D341Med (cell line): Measurements from ENCODE around the gene MRTFB.

Source experiments
- DNase-seq: peaks from one replicate; pipeline ENCODE4 v3.0.0; 2012; ENCODE audit warnings: low spot score

The MRTFB gene

DNA sequence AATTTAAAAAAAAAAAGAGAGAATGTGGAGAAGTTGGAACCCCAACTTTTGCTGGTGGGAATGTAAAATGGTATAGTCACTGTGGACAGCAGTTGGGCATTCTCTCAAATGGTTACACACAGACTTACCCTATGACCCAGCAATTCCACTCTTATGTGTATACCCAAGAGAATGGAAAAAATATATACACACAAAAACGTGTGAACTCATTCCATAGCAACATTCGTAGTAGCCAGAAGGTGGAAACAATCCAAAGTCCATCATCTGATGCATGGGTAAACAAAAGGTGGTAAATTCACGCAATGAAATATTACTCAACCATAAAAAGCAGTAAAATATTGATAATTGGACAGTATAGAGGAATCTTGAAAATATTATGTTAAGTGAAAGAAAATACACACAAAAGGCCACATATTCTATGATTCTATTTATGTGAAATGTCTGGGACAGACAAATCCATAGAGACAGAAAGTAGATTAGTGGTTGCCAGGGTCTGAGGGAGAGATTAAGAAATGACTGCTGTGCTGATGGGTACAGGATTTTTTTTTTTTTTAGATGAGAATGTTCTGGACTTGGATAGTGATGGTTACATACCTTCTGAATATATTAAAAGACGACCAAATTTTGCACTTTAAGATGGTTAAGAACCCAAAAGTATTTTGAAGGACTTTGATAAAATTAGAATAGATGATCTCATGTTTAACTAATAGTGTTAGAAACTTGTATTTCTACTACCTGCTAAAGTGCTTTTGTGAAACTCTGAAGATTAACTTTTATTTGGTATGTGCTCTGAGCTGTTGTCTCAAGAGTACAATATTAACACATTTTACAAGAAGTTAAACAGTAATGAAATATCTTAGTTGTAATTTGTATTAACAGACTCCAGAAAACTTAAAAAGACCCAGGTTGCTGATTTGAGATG lies 60.9 kb downstream of the MRTFB start:
- no peak for DNase-seq

DNA sequence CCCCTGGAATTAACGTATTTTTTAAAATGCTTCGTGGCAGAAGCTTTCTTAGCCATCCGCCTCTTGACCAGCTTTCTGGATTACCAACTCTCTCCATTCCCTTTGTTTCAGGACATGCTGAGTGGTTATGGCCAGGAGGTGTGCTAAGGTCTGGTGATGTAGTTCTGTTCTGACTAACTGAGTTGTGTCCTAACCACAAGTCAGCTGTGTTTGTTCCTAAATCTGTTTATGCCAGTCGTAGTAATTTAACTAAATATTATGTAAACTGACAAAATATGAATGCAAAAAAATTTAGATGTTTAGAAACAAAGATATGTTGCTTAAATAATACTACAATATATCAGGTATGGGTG lies 61.6 kb downstream of the MRTFB start:
- DNase-seq = no peak

DNA sequence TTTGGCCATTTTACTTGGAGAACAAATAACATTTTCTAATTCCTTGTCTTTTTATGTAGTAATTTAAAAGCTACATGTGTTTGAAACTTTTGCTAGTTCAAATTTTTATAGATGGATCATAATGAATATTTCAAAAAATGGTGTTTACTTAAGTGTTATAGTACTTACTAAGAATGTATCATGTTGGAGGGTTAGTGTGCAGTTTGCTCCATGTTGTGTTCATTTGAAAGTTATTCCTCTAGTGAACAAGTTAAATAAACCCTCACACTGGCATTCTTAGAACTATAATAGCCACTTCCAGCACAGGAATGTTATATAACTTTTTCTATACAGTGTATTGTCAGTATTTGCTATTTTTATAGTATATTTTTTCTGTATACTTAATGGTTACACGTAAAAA lies 62.8 kb downstream of the MRTFB start:
- no peak for DNase-seq

- DNase-seq = no peak
Measured at GRCh38 chr16:14135704-14136103, 64.6 kb downstream of the MRTFB start.

DNA sequence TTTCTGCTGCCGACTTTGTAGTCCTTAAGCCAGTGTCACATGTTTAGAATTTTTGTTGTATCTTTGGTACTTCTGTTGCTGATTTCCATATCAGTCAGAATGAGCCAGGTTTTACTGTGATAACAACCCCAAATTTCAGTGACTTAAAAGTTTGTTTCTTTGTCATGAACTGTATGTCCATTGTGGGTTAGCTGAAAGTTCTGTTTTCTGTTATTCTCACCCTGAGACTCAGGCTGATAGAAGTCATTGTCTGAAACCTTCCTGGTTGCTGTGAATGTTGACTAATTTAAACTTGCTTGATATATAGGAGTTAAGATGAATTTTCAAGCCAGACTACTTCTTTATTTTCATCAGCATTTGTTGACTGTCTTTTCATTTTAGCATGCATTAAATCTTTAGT lies 68.8 kb downstream of the MRTFB start:
- DNase-seq = no peak

DNA sequence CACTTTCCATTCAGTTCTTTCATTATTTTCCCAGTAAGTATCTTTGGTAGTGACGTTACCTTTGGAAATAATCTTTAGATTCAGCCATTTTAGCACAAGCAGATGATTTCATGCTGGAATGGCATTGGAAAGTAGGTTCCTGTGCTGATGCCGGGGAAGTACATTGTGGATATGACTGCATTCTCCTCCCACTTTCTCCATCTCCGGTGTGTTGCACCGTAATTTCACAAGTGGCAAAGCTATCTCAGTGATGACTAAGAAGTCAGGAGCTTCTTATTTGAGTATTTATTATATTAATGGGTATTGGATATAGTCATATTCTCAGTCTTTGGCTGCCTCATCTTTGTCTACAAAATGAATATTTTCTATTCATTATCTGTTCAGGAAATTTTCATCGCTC lies 69.8 kb downstream of the MRTFB start:
- DNase-seq = no peak

DNA sequence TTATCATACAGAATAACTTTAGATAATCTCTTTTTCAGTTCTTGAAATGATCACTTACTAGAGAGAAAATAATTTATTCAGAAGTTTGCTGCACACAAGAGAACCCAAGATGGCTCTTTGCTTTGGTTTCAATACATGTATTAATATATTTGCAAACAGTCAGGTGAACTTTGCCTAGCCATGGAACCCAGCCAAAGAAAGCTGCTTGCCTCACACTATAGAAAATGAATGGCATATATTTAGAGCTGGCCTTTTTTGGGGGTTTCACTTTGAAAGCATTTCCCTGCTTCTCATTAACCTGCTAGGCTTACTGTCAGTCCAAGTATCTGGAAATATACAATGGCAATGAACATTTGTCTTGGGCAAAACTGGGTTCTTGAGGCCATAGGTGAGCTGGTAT lies 75.3 kb downstream of the MRTFB start:
- no peak for DNase-seq

GRCh38 chr16:14148016-14148415 lies 76.9 kb downstream of the MRTFB start:
- no peak for DNase-seq

GRCh38 chr16:14148569-14148968 lies 77.5 kb downstream of the MRTFB start:
- no peak for DNase-seq

DNA sequence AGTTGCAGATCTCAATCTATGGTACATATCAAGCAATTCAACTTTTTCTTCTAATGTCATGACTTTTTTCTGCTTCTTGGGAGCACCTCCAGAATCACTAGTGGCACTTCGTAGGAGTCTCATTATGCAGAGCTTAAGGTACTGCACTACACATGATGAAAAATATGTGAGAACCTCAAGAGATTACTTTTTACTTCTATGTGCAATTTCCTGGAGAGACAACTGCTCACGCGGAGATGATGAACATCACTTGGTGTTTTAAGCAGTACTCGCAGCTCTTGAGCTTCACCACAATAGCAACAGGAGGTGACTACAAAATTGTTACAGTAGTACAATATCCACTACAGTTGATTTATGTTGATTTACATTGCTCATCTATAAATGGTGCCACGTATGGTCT lies 79.7 kb downstream of the MRTFB start:
- no peak for DNase-seq

DNA sequence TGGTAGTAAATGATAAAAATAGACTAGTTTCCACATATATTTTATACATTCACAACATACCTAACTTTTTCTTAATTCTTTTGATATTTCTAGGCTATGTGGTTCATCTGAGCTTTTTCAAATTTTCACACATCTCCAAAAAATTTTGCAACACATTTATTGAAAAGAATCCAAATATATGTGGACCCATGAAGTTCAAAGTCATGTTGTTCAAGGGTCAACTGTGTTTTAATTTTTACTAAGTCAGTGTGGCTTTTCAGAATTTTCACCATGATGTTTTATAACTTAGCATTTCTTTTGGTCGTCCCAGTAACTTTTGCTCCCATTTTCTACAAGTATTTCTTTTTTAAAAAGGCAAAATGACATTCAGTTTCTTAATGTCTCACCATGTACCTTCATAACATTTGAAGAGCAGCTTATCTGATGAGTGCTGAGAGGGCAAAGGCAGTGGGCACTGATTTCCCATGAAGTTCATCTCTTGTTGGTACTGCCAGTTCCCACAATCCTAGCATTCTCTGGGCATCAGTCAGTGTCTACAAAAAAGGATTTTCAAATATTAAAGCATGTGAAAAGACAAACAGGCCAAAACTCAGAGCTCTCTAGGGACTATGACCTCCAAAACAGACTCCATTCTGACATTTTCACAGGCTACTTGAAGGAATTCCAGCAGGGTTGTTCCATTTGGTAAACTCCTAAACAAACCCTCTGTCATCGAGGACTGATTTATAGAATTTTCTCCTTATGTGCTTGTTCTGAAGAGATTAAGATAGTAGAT lies 80.3 kb downstream of the MRTFB start:
- DNase-seq = no peak

GRCh38 chr16:14155572-14156190 lies 84.6 kb downstream of the MRTFB start:
- no peak for DNase-seq

- no peak for DNase-seq
Measured at GRCh38 chr16:14164916-14165662, 94.0 kb downstream of the MRTFB start.

- DNase-seq = no peak
Measured at GRCh38 chr16:14168146-14168545, 97.0 kb downstream of the MRTFB start.

- no peak for DNase-seq
Measured at GRCh38 chr16:14172200-14172809, 101.2 kb downstream of the MRTFB start.

DNA sequence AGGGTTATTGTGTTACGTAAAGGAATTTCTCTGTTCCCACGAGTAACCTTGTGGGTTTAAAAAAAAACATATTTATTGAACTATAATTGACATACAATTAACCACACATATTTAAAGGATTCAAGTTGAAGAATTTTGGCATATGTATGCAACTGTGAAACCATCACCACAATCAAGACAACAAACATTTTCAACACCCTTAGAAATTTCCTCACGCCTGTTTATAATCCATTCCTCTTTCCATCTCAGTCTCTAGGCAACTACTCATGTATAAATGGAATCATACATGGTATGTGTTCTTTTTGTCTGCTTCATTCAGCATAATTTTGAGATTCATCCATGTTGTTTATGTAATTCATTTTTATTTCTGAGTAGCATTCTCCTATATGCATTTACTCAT lies 104.0 kb downstream of the MRTFB start:
- no peak for DNase-seq

DNA sequence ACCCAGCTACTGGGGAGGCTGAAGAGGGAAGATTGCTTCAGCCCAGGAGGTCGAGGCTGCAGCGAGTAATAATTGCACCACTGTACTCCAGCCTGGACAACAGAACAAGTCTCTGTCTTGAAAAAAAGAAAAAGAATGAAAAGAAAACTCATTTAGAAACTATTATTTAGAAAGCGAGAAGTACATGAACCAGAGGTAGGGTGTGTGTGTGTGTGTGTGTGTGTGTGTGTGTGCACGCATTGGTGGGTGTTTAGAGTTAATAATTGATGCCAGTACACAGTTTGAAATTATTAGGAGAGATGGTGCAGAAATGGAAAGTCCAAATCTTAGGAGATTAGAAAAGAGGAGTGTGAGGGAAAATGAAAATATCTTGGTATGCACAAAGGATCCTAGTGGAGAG lies 106.6 kb downstream of the MRTFB start:
- no peak for DNase-seq

DNA sequence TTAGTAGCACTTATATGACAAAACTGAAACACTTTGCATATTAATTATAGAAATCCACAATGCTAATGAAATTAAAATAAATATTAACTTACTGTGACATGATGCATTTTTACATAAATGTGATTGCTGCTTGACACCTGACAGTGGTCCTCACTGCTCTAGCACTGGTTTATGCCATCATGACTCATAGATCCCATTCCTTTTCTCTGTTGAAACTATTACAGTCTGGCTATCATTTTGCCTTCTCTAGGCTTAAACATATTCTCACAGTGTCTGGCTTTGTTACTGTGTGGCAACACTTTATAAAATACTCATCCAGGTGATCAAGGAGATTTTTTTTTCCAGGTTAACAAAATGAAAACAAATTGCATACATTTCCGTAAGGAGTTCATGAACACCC lies 108.0 kb downstream of the MRTFB start:
- no peak for DNase-seq

DNA sequence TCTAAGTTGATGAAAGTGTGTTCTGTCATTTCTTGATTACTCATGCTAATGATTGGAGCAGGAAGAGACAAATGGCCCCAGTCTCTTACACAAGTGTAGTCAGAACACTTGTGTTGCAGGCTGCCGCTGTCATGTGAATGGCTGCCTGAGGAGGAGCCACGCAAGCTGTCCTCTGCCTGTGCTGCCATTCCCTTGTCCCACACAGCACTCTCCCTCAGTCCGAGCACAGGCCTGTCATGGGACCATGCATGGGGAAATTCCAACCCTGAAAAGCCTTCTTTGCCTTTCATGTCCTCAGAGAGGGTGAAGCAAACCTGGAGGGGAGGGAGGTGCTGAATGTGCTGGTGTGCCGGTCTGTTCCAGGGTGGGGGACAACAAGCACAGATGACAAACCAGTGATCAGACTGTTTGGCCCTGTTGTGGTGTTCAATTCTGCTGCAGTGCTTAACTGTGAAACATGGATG lies 109.4 kb downstream of the MRTFB start:
- no peak for DNase-seq

DNA sequence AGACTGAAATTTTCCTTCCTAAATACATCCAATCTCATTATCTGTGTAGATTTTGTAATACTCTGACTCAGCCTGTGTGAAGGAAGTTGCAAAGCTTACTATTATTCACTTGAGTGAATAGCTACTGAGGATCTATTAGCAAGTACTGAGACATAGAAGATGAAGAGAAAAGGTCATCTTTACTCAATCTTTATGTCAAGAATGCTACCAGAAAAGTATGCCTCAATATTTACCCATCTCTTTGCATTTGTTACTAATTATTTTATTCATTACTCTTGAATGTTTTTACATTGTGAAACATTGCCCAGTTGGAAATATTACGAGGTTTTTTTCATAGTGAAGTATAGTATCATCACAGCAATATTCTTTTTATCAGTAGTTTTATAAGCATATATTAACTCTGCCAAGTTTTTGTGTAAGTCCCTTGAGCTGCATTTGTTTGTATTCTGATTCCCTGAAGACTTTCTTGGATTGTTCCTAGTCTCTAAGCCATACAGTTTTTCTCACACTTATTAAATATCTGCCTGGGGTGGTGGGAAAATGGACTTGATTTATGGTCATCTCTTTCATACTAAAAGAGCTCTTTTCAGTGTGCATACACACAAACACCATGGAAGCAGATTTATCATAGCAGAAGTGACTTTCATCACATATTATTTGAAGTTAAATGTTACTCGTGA lies 110.4 kb downstream of the MRTFB start:
- no peak for DNase-seq

GRCh38 chr16:14182999-14183398 lies 111.9 kb downstream of the MRTFB start:
- DNase-seq = no peak
